Right atrium auricular region (tissue), 2 donors: Measurements from ENCODE around the gene ACVR1B. TPM values are rescaled to one million over a fixed set of nuclear protein-coding genes. Genes with fewer than 3 reads are reported as not detected.

Experiments
- DNase-seq: peaks from one replicate; pipeline ENCODE4 v3.0.0-alpha.2; 2019; ENCODE audit warnings: low spot score
- H3K27ac ChIP-seq, 2 donors: fragments of 200-600 bp; sonication (generic); 1 replicate in 1 of 2; 2 replicates in 1 of 2; pipeline ENCODE4 v1.5.1; 2016 to 2019
- H3K27me3 ChIP-seq, 2 donors: fragments of 200-600 bp; sonication (generic); one replicate each; pipeline versions ENCODE4 v1.5.1 to v1.6.0; 2017 to 2019
- H3K36me3 ChIP-seq: fragments of 200-600 bp; sonication (generic); one replicate; pipeline ENCODE4 v1.5.1; 2016
- H3K4me1 ChIP-seq, 2 donors: fragments of 200-600 bp; sonication (generic); one replicate each; pipeline versions ENCODE4 v1.5.1 to v1.6.0; 2017 to 2019
- H3K4me3 ChIP-seq, 2 donors: fragments of 200-600 bp; sonication (generic); 1 replicate in 1 of 2; 2 replicates in 1 of 2; pipeline ENCODE4 v1.5.1; 2017 to 2019; ENCODE audit warnings: mild to moderate bottlenecking in 1 of 2, moderate library complexity in 1 of 2
- H3K9me3 ChIP-seq, 2 donors: fragments of 200-600 bp; sonication (generic); one replicate each; pipeline ENCODE4 v1.5.1; 2019
- CTCF ChIP-seq, 2 donors: fragments of 200-600 bp; sonication (generic); IDR thresholded peaks; one replicate each; pipeline ENCODE4 v1.5.1; 2019; ENCODE audit warnings: antibody characterized with exemption in 2 of 2
- total RNA-seq, 2 donors: library from RNA; depleted of rRNA; stranded (reverse); fragments of >200 nt; gene quantifications; one replicate each; pipeline ENCODE4 v1.1.0, GENCODE V29; 2016

ACVR1B gene
- total RNA-seq, 2 donors from 2014 or later = 8.2 to 12.5 TPM

GRCh38 chr12:51955702-51956101 lies 4.2 kb downstream of the ACVR1B start:
- Histone ChIP-seq H3K36me3 (no peaks in the 10 kb centered on the region), H3K4me3 (no peak overlapping the region), H3K27ac (peak overlapping the region in 1 of 2 donors; percentile 93), H3K27me3 (no peaks in the 10 kb centered on the region), H3K4me1 (peaks cover 0 to 58% of the 10 kb centered on the region in 2 donors), H3K9me3 (no peaks in the 10 kb centered on the region)
- no peak for TF ChIP-seq CTCF (IDR thresholded peaks at IDR 0.05)
- no peak for DNase-seq

GRCh38 chr12:51958542-51958941 lies 7.0 kb downstream of the ACVR1B start:
- no peak for TF ChIP-seq CTCF (IDR thresholded peaks at IDR 0.05)
- Histone ChIP-seq H3K36me3 (peaks cover 2% of the 10 kb centered on the region), H3K27ac (no peak overlapping the region), H3K27me3 (no peaks in the 10 kb centered on the region), H3K9me3 (no peaks in the 10 kb centered on the region), H3K4me1 (peaks cover 0 to 41% of the 10 kb centered on the region in 2 donors), H3K4me3 (no peak overlapping the region)
- DNase-seq = no peak

- no peak for TF ChIP-seq CTCF (IDR thresholded peaks at IDR 0.05)
- Histone ChIP-seq H3K9me3 (no peaks in the 10 kb centered on the region), H3K4me1 (peaks cover 0 to 35% of the 10 kb centered on the region in 2 donors), H3K27ac (no peak overlapping the region), H3K36me3 (peaks cover 5% of the 10 kb centered on the region), H3K4me3 (no peak overlapping the region), H3K27me3 (no peaks in the 10 kb centered on the region)
- DNase-seq = no peak
Measured at GRCh38 chr12:51959211-51959610, 7.7 kb downstream of the ACVR1B start.

- Histone ChIP-seq H3K27me3 (no peaks in the 10 kb centered on the region), H3K27ac (no peak overlapping the region), H3K36me3 (peaks cover 5% of the 10 kb centered on the region), H3K4me1 (peaks cover 0 to 28% of the 10 kb centered on the region in 2 donors), H3K4me3 (no peak overlapping the region), H3K9me3 (no peaks in the 10 kb centered on the region)
- TF ChIP-seq CTCF (IDR thresholded peaks at IDR 0.05) = no peak
- DNase-seq = no peak
Measured at GRCh38 chr12:51959921-51960320, 8.4 kb downstream of the ACVR1B start.

GRCh38 chr12:51960488-51960887 lies 9.0 kb downstream of the ACVR1B start:
- DNase-seq = no peak
- no peaks in the 10 kb centered on the region for H3K27me3 ChIP-seq
- H3K4me3 ChIP-seq = no peak overlapping the region
- no peak overlapping the region for H3K27ac ChIP-seq
- peaks cover 0 to 22% of the 10 kb centered on the region in 2 donors for H3K4me1 ChIP-seq
- H3K36me3 ChIP-seq = peaks cover 5% of the 10 kb centered on the region
- H3K9me3 ChIP-seq = no peaks in the 10 kb centered on the region
- no peak for TF ChIP-seq CTCF (IDR thresholded peaks at IDR 0.05)

GRCh38 chr12:51960890-51961289 lies 9.4 kb downstream of the ACVR1B start:
- H3K4me1 ChIP-seq = peaks cover 0 to 18% of the 10 kb centered on the region in 2 donors
- H3K27ac ChIP-seq = no peak overlapping the region
- H3K9me3 ChIP-seq = no peaks in the 10 kb centered on the region
- peaks cover 5% of the 10 kb centered on the region for H3K36me3 ChIP-seq
- no peaks in the 10 kb centered on the region for H3K27me3 ChIP-seq
- no peak for TF ChIP-seq CTCF (IDR thresholded peaks at IDR 0.05)
- H3K4me3 ChIP-seq = no peak overlapping the region
- DNase-seq = no peak
